ENCODE measurements around the gene PRDX5. TPM values are rescaled to one million over a fixed set of nuclear protein-coding genes. Genes with fewer than 3 reads are reported as not detected.
"Not testable (repeated sequence)": the region's sequence is repeated elsewhere in the genome, so short reads cannot be mapped to it uniquely, and the experiment has no call there.

Gene PRDX5
- total RNA-seq, 1 donor from 2014 or later: 362 TPM

DNA sequence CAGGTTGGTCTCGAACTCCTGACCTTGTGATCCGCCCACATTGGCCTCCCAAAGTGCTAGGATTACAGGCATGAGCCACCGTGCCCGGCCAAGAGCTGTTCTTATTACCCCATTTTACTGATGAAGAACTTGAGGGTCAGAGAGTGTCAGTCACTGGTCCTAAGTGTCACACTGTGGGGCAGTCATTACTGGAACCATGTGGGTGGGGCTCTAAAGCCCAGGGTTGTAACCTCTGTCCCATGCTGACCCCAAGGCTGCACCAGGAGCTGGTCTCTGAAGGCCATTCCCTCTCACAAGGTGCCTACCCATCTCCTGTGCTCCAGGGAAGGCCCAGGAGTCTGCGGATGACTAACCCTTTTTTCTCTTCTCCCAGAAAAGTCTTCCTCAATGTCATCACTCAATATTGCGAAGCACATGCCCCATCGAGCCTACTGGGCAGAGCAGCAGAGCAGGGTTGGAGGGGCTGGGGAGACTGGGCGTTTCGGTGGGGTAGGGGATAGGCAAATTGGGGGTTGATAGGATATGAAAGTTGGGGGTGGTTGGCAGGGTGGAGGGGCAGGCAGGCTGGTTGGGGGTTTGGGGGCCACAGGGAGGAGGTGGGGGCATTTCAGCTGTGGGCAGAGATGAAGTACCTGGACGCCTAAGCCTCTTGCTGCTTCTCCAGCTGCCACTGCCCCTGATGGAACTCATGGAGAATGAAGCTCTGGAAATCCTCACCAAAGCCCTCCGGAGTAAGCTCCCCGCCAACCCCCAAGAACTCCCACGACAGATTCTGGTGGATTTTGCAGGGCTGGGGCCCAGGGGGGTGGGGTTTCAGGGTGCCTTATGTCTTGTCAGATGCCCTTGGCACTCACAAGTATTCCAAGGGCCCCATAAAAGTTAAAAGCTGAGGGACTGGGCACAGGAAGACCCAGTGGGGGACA is 14.6 kb upstream of the PRDX5 start:
- DNase-seq (peak; percentile 32), ATAC-seq (no peak)
- intact Hi-C loops (cut with micrococcal nuclease): no loop called here

DNA sequence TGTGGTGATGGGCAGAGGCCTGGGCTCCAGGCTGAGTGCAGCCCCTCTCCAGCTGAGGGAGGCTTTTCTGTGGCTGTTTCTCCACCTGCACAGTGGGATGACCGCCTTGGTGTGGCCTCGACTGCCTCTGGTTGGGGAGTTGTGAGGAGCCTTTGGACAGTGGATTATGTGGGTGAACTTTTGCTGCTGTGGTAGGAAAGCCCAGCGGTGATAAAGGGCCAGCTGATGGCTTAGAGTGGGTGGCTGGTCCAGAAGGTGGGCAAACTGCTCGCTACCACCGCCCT is 13.9 kb upstream of the PRDX5 start:
- DNase-seq (no peak), ATAC-seq (no peak)
- intact Hi-C loops (cut with micrococcal nuclease): no loop called here

DNA sequence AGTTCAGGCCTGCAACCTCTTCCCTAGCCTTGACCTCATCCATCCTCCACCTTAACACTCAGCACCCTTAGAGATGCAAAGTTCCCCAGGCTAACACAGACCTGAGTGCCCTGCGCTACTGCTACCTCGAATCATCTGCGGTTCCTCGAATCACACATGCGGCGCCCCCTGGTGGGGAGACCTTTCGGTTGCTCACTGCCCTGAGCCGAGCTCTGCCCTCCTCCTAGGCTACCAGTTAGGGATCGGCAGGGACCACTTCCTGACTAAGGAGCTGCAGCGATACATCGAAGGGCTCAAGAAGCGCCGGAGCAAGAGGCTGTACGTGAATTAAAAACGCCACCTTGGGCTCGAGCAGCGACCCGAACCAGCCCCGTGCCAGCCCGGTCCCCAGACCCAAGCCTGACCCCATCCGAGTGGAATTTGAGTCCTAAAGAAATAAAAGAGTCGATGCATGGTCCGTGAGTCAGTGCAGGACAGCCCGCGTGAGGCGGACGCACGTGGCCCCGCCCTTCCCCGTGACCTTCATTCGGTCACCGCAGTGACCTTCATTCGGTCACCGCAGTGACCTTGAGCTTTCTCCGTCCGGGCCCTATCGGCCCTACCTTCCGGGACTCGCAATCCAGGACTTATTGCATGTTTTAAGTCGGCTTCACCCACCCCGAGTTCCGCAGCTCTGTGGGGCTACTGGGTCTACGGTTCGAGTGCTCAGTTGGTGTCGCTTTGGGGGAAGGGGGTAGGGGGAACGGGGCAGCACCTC is 13.4 kb upstream of the PRDX5 start:
- peak; percentile 98 for DNase-seq
- intact Hi-C loops (cut with micrococcal nuclease): no loop called here
- peak; percentile 52 for ATAC-seq

- DNase-seq (peak; percentile 100), ATAC-seq (peak; percentile 88)
- intact Hi-C loops (cut with micrococcal nuclease): no loop called here
Measured at GRCh38 chr11:64305075-64305690, 12.7 kb upstream of the PRDX5 start, which contains the start of gene ESRRA. TSS of gene ESRRA (plus strand) at chr11:64305524. CDS start at chr11:64307180, 1,656 bp downstream.

GRCh38 chr11:64305691-64306562 is 12.0 kb upstream of the PRDX5 start:
- peak; percentile 26 for ATAC-seq
- intact Hi-C loops (cut with micrococcal nuclease): no loop called here
- DNase-seq: peak; percentile 83

DNA sequence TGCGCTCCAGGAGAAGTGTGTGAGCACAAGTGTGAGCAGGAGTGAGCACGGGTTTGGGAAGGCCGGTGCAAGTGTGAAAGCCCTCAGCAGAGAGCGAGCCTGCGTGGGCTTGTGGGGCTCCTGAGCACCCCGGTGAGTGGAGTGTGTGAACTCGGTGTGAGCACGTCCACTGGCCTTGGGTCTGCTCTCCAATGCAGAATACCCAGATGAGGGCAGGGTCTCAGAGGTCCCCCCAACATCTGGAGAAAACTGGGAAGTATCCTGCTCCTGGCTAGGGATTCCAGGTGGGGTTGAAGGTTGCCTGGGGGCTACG is 11.4 kb upstream of the PRDX5 start:
- no peak for DNase-seq
- intact Hi-C loops (cut with micrococcal nuclease): no loop called here
- no peak for ATAC-seq

DNA sequence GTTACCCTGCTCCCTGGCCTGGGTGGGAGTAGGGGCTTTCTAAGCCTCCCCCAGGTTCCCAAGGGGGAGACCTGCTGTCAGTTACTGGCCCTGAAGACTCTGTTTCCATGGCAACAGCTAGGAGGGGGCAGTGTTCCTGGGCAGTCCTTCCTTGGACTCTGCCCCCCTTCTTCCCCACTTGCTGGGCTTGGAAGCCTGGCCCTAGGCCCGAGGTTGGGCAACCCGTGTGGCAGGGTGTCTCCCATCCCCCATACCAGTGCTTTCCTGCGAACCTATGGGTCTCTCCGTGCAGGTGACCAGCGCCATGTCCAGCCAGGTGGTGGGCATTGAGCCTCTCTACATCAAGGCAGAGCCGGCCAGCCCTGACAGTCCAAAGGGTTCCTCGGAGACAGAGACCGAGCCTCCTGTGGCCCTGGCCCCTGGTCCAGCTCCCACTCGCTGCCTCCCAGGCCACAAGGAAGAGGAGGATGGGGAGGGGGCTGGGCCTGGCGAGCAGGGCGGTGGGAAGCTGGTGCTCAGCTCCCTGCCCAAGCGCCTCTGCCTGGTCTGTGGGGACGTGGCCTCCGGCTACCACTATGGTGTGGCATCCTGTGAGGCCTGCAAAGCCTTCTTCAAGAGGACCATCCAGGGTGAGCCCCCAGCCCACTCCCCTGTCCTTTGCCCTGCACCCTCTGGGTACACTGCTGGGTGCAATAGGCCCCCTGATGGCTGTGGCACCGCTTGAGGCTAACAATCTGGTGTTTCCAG is 10.9 kb upstream of the PRDX5 start:
- intact Hi-C loops (cut with micrococcal nuclease): no loop called here

GRCh38 chr11:64307795-64308194 is 10.1 kb upstream of the PRDX5 start:
- intact Hi-C loops (cut with micrococcal nuclease); ATAC-seq; DNase-seq: not testable (repeated sequence)

More for the DNA sequence above, 10.9 kb upstream of the PRDX5 start:
- DNase-seq (peak; percentile 61), ATAC-seq (no peak)

GRCh38 chr11:64312947-64313346 is 5.0 kb upstream of the PRDX5 start:
- intact Hi-C loops (cut with micrococcal nuclease): no loop called here
- DNase-seq (no peak), ATAC-seq (no peak)

- intact Hi-C loops (cut with micrococcal nuclease): no loop called here
- ATAC-seq (peak; percentile 8), DNase-seq (peak; percentile 82)
Measured at GRCh38 chr11:64313491-64314145, 4.3 kb upstream of the PRDX5 start.

DNA sequence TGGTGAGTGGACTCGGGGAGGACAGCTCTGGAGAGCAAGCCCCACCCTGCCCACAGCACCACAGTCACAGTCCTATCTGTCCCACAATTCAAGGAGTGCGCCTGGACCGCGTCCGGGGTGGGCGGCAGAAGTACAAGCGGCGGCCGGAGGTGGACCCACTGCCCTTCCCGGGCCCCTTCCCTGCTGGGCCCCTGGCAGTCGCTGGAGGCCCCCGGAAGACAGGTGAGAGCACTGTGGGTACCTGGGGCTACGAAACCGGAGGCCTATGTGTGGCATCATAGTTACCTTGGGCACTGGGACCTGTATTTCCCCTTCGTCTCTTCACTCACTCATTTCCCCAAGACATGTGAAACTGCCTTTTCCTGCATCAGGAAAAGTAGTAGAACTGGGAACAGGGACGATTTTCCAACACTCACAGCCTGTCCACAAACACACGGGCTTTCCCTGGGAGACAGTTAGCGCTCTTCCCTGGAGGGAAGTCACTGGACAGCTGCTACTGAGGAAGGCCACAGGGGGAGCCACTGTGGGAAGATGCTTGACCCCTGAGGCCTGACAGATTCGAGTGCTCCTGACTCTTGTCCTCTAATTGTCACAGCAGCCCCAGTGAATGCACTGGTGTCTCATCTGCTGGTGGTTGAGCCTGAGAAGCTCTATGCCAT is 3.6 kb upstream of the PRDX5 start:
- no peak for DNase-seq

DNA sequence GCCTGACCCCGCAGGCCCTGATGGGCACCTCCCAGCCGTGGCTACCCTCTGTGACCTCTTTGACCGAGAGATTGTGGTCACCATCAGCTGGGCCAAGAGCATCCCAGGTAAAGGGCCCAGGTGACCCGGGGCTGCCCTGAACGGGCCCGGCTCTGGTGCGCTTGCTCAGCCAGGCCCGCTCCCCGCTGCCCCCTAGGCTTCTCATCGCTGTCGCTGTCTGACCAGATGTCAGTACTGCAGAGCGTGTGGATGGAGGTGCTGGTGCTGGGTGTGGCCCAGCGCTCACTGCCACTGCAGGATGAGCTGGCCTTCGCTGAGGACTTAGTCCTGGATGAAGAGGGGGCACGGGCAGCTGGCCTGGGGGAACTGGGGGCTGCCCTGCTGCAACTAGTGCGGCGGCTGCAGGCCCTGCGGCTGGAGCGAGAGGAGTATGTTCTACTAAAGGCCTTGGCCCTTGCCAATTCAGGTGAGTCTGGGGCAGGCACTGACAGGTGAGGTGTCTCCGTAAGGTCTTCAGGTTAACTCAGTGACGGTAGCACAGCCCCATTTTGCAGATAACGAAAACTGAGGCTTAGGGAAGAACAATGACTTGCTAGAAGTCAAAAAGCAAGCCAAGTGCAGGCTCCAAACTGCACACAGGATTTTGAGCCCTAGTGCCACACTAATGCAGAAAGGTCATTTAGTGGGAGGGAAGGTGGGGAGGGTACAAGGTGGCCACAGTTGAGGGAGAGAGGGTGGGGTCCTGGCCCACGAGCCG is 2.9 kb upstream of the PRDX5 start:
- no peak for ATAC-seq
- DNase-seq: no peak
- intact Hi-C loops (cut with micrococcal nuclease): no loop called here

More for the DNA sequence above, 3.6 kb upstream of the PRDX5 start:
- intact Hi-C loops (cut with micrococcal nuclease): no loop called here
- ATAC-seq: no peak

GRCh38 chr11:64315667-64316526 is 2.0 kb upstream of the PRDX5 start:
- intact Hi-C loops (cut with micrococcal nuclease); ATAC-seq: not testable (repeated sequence)

GRCh38 chr11:64316672-64317324 is 1.1 kb upstream of the PRDX5 start:
- ATAC-seq (no peak), DNase-seq (no peak)
- intact Hi-C loops (cut with micrococcal nuclease): no loop called here

More at GRCh38 chr11:64315667-64316526, 2.0 kb upstream of the PRDX5 start:
- DNase-seq: peak; percentile 30

DNA sequence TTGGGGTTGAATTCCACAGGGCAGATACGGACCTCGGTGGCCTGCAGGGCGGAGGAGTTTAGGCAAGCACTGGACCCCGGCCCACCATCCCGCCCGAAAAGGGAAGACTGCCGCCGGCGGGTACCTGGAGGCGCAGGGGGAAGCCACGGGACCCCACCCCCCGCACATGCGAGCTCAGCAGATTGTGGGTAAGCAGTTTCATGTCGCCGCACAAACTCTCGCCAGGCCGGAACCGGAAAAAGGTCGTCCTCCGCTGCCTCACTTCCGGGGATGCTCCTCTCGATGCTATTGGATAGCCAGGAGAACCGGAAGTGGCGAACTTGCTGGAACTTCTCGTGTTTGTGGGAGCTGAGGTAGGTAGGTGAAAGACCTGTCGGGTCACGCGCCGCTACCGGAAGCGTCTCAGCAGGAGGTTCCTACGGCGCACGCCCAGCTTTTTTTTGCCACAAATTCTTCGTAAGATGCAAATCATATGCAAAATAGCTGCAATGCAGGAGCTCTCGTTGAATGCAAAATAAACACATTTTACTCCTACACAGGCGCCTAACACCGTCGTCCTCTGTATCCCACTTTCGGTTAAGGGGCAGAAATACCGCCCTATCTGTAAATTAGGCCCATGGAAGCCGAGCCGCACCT is 478 bp upstream of the PRDX5 start, which contains the start of gene TRMT112:
TSS of gene TRMT112 (minus strand) at position 235 of the 636 bp plus-strand sequence. CDS start at position 202, 33 bp downstream.
- peak; percentile 94 for DNase-seq
- peak; percentile 81 for ATAC-seq
- intact Hi-C loops (cut with micrococcal nuclease): no loop called here

Data from left ventricle myocardium superior (tissue), 1 donor.